GM12878 (cell line): ENCODE measurements around the gene PRLH. TPM values are rescaled to one million over a fixed set of nuclear protein-coding genes. Genes with fewer than 3 reads are reported as not detected.
A peak's percentile ranks its signal among the peaks of the same experiment; 100 is the strongest.

ENCODE experiments used
- ATAC-seq: fragments of 200-7000 bp; cut with Tn5 transposase; 3 replicates; pipeline ENCODE4 v1.9.1; 2020; ENCODE audit warnings: mild to moderate bottlenecking, moderate library complexity
- BruUV-seq: library from RNA; stranded (reverse); fragments of 400-500 nt; replicated peaks from 2 replicates; lab custom pipeline; 2021; lab: Mats Ljungman, UMichigan
- CTCF ChIA-PET: fragments of 300-600 bp; sonication (Branson Sonifier 250); formaldehyde crosslinking; extraction: SDS; loops from one replicate; lab custom pipeline; 2021; ENCODE audit warnings: inconsistent platforms; lab: Yijun Ruan, JAX
- POLR2A ChIA-PET: fragments of 350-600 bp; formaldehyde crosslinking; extraction: SDS; loops from one replicate; lab custom pipeline; 2021; ENCODE audit warnings: inconsistent platforms; lab: Charles Lee
- RAD21 ChIA-PET: fragments of 300-600 bp; sonication (Branson Sonifier 250); formaldehyde crosslinking; loops from one replicate; lab custom pipeline; 2023; ENCODE audit warnings: antibody characterized with exemption; ENCODE audit not compliant: unreplicated experiment; lab: Charles Lee
- SMC1A ChIA-PET: fragments of 300-600 bp; sonication (Branson Sonifier 250); formaldehyde crosslinking; loops from one replicate; lab custom pipeline; 2023; ENCODE audit not compliant: unreplicated experiment, uncharacterized antibody; lab: Charles Lee
- DNase-seq: peaks from one replicate; pipeline ENCODE4 v3.0.0-alpha.2; 2011; ENCODE audit warnings: low read depth, low spot score
- FAIRE-seq: peaks from 3 replicates; lab custom pipeline; 2011; peaks lifted over from hg19 to GRCh38; lab: Jason Lieb, UNC
- H2AFZ ChIP-seq: 2 replicates; pipeline ENCODE4 v1.6.0; 2011; ENCODE audit warnings: low read depth, low read length, control low read depth; ENCODE audit not compliant: control insufficient read depth
- H3K27ac ChIP-seq: 2 replicates; pipeline ENCODE4 v1.5.1; 2011; ENCODE audit warnings: control low read depth; ENCODE audit not compliant: control insufficient read depth, insufficient read depth
- H3K27me3 ChIP-seq, 2 experiments: replicated peaks in 1 of 2; 2 replicates each; pipeline versions ENCODE4 v1.6.0 to v1.6.1; 2011; ENCODE audit warnings: low read length in 1 of 2; ENCODE audit not compliant: control insufficient read depth in 2 of 2, insufficient read depth in 2 of 2
- H3K36me3 ChIP-seq, 2 experiments: 2 replicates each; pipeline ENCODE4 v1.5.1; 2011; ENCODE audit warnings: low read length in 1 of 2; ENCODE audit not compliant: control insufficient read depth in 2 of 2, insufficient read depth in 2 of 2
- H3K4me1 ChIP-seq: 2 replicates; pipeline ENCODE4 v1.6.1; 2011; ENCODE audit warnings: mild to moderate bottlenecking, low read length, moderate library complexity, mixed read lengths; ENCODE audit not compliant: control insufficient read depth, insufficient read depth
- H3K4me2 ChIP-seq: 2 replicates; pipeline ENCODE4 v1.6.0; 2011; ENCODE audit warnings: control low read depth; ENCODE audit not compliant: control insufficient read depth, insufficient read depth
- H3K4me3 ChIP-seq: fragments of 200-600 bp; sonication (generic); 2 replicates; pipeline ENCODE4 v1.5.1; 2016
- H3K79me2 ChIP-seq: 2 replicates; pipeline ENCODE4 v1.6.0; 2011; ENCODE audit warnings: low read length; ENCODE audit not compliant: control insufficient read depth, insufficient read depth
- H3K9ac ChIP-seq: 2 replicates; pipeline ENCODE4 v1.8.0; 2011; ENCODE audit warnings: low read length, control low read depth, mixed read lengths; ENCODE audit not compliant: control insufficient read depth, insufficient read depth
- H3K9me3 ChIP-seq: replicated peaks from 3 replicates; pipeline ENCODE4 v1.5.1; 2011; ENCODE audit warnings: mild to moderate bottlenecking, low read length; ENCODE audit not compliant: control insufficient read depth, insufficient read depth
- H4K20me1 ChIP-seq: 2 replicates; pipeline ENCODE4 v1.6.0; 2011; ENCODE audit not compliant: control insufficient read depth, insufficient read depth
- ASH2L ChIP-seq: fragments of 300-600, 200-600 bp; sonication (generic); IDR thresholded peaks from 2 replicates; pipeline ENCODE4 v1.6.1; 2017; ENCODE audit warnings: low read depth, mild to moderate bottlenecking, borderline replicate concordance
- BCL3 ChIP-seq: IDR thresholded peaks from 2 replicates; pipeline ENCODE4 v1.6.1; 2011; ENCODE audit warnings: borderline replicate concordance, low read depth, mild to moderate bottlenecking, moderate library complexity, low read length; ENCODE audit not compliant: insufficient read depth, poor library complexity, severe bottlenecking
- EP300 ChIP-seq, 2 experiments: fragments of 150-350 bp in 1 of 2; IDR thresholded peaks; 2 replicates each; pipeline ENCODE4 v1.6.1; 2011 to 2012; ENCODE audit warnings: low read depth in 2 of 2, low read length in 2 of 2, borderline replicate concordance in 1 of 2, improper control_type of control experiment in 1 of 2, inconsistent platforms in 1 of 2; ENCODE audit not compliant: control insufficient read depth in 1 of 2
- ETV6 ChIP-seq, 2 experiments: fragments of 450-650 bp in 1 of 2; IDR thresholded peaks in 1 of 2; conservative IDR thresholded peaks in 1 of 2; 2 replicates each; pipeline ENCODE4 v1.6.1; 2014; ENCODE audit warnings: antibody characterized with exemption in 1 of 2, borderline replicate concordance in 1 of 2, low read depth in 1 of 2, mild to moderate bottlenecking in 1 of 2, moderate library complexity in 1 of 2
- EZH2 ChIP-seq: IDR thresholded peaks from 2 replicates; pipeline ENCODE4 v1.6.1; 2012; ENCODE audit warnings: low read depth, mild to moderate bottlenecking, control low read depth, inconsistent platforms, low read length, borderline replicate concordance; ENCODE audit not compliant: control insufficient read depth
- GABPA ChIP-seq: IDR thresholded peaks from 2 replicates; pipeline ENCODE4 v1.6.1; 2014; ENCODE audit warnings: antibody characterized with exemption, low read depth, mild to moderate bottlenecking, inconsistent platforms
- TCF12 ChIP-seq: IDR thresholded peaks from 2 replicates; pipeline ENCODE4 v1.6.1; 2011; ENCODE audit warnings: low read depth, mild to moderate bottlenecking, low read length
- USF2 ChIP-seq: IDR thresholded peaks from 2 replicates; pipeline ENCODE4 v1.6.1; 2011; ENCODE audit warnings: low read depth, low read length, improper control_type of control experiment, borderline replicate concordance
- WGBS: methylation state at CpG from one replicate; pipeline ENCODE4 v1.1.6; 2016; ENCODE audit warnings: low lambda C conversion rate; ENCODE audit not compliant: insufficient replicate concordance, insufficient coverage; ENCODE audit errors: missing lambda C conversion rate; 5-methylcytosine and 5-hydroxymethylcytosine counted together
- in situ Hi-C: fragments of 300-500 bp; cut with MboI; formaldehyde crosslinking; loops from 9 replicates; pipeline ENCODE4 v1.14.3; 2018; ENCODE audit warnings: mixed read lengths
- intact Hi-C: fragments of 100-400 bp; cut with micrococcal nuclease; formaldehyde crosslinking; loops from one replicate; pipeline ENCODE4 v1.14.2; 2022; ENCODE audit not compliant: unreplicated experiment
- polyA plus RNA-seq, 11 experiments: library from polyadenylated mRNA; depleted of rRNA in 4 of 11; unstranded in 6 of 11; stranded (reverse) in 5 of 11; fragments of >200 nt; fragmentation: Nextera tagmentation in 4 of 11; fragmentation: Illumina TruSeq in 1 of 11; extraction: Ambion mirVana in 4 of 11; extraction: Trizol in 1 of 11; gene quantifications; 1 replicate in 1 of 11; 2 replicates in 10 of 11; pipeline versions ENCODE4 v1.2.1 to v1.2.3, GENCODE V29; 2011 to 2016; ENCODE audit warnings: inconsistent platforms in 2 of 11, missing spikeins in 2 of 11, low read depth in 1 of 11
- total RNA-seq, 4 experiments: library from RNA; depleted of rRNA in 3 of 4; stranded (reverse); fragments of >200 nt in 3 of 4; fragmentation: Illumina TruSeq in 1 of 4; extraction: Trizol in 1 of 4; gene quantifications; 2 replicates each; pipeline versions ENCODE4 v1.2.1 to v1.2.3, GENCODE V29; 2013 to 2021
- TF ChIP-seq, protein P1 (sequence below), 3 experiments: IDR thresholded peaks in 2 of 3; conservative IDR thresholded peaks in 1 of 3; 2 replicates each; pipeline ENCODE4 v1.5.1; 2011; ENCODE audit warnings: low read depth in 3 of 3, low read length in 3 of 3, mild to moderate bottlenecking in 3 of 3, control low read depth in 2 of 3, moderate library complexity in 2 of 3, inconsistent platforms in 1 of 3, mixed read lengths in 1 of 3; ENCODE audit not compliant: control insufficient read depth in 2 of 3, insufficient read depth in 1 of 3; ENCODE audit errors: extremely low read depth in 1 of 3
- TF ChIP-seq, protein P2 (sequence below): fragments of 450-650 bp; IDR thresholded peaks from 2 replicates; pipeline ENCODE4 v1.6.1; 2017; ENCODE audit warnings: mild to moderate bottlenecking, low read depth, inconsistent platforms; ENCODE audit not compliant: poor library complexity, severe bottlenecking

PRLH gene
- total and polyA plus RNA-seq, 10 of the 15 experiments (the other 5 are each of a cell fraction or from before 2014, with no cell fraction given) = not detected

- TF ChIP-seq, protein P1, sequence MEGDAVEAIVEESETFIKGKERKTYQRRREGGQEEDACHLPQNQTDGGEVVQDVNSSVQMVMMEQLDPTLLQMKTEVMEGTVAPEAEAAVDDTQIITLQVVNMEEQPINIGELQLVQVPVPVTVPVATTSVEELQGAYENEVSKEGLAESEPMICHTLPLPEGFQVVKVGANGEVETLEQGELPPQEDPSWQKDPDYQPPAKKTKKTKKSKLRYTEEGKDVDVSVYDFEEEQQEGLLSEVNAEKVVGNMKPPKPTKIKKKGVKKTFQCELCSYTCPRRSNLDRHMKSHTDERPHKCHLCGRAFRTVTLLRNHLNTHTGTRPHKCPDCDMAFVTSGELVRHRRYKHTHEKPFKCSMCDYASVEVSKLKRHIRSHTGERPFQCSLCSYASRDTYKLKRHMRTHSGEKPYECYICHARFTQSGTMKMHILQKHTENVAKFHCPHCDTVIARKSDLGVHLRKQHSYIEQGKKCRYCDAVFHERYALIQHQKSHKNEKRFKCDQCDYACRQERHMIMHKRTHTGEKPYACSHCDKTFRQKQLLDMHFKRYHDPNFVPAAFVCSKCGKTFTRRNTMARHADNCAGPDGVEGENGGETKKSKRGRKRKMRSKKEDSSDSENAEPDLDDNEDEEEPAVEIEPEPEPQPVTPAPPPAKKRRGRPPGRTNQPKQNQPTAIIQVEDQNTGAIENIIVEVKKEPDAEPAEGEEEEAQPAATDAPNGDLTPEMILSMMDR (IDR thresholded peaks at IDR 0.05 in 2 of 3, conservative IDR thresholded peaks at IDR 0.05 in 1 of 3; ENCODE audit: control insufficient read depth in 2 of 3, extremely low read depth in 1 of 3, insufficient read depth in 1 of 3, low read depth in 3 of 3, low read length in 3 of 3) = peak; percentile 94 to 99 (median 95); a peak in 5 of 6 replicates
- TF ChIP-seq EZH2 (no peak), USF2 (no peak), EP300 (IDR thresholded peaks at IDR 0.05; ENCODE audit: borderline replicate concordance in 1 of 2, control insufficient read depth in 1 of 2, low read depth in 2 of 2, low read length in 2 of 2) (no peak)
Observed at GRCh38 chr2:237572021-237572741, 5.8 kb downstream of the PRLH start (continued).

DNA sequence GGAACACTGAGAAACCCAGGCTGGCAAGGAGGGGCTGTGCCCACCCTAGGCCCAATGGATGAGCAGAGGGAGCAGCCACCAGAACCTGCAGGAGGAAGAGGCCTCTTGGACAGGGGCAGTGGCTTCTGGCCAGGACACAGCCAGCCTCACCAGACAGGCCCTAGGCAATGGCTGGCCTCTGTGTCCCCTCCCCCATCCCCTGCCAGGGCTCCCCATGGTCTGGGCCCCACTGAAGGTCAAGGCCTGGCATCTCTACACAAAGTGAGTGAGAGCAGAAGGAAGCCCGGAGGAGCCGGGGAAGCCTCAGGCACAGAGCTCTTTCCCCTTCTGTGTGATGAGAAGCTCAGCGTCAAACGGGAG, 6.3 kb downstream of the PRLH start:
- WGBS = 48% methylated on average over 4 of the region's 4 CpGs
- in situ Hi-C loops (loop anchor here (5.0 kb wide), 2 partner anchors 60 to 415 kb away; no protein-coding TSS in a partner anchor), intact Hi-C loops (loop anchor here (1.0 to 5.0 kb wide), 4 partner anchors 60 to 418 kb away; no protein-coding TSS in a partner anchor)
- Histone ChIP-seq H3K27ac (no peak overlapping the region), H3K4me3 (no peak overlapping the region), H3K4me2 (no peak overlapping the region), H3K4me1 (no peaks in the 10 kb centered on the region), H3K9ac (no peak overlapping the region), H3K36me3 (no peaks in the 10 kb centered on the region), H2AFZ (no peak overlapping the region), H3K9me3 (no peaks in the 10 kb centered on the region; the same call in 2 of the 3 replicates), H3K27me3 (peaks cover 0 to 2% of the 10 kb centered on the region in 2 experiments; a peak in 1 of 4 replicates), H4K20me1 (no peaks in the 10 kb centered on the region), H3K79me2 (no peaks in the 10 kb centered on the region)
- ChIA-PET RAD21 (interaction anchor here (0.7 to 7.4 kb wide), 16 partner anchors 8 to 453 kb away, joined by 3 to 300 read pairs (median 6); no protein-coding TSS in a partner anchor), POLR2A (interaction anchor here (2.3 kb wide), 1 partner anchor 60 kb away, joined by 11 read pairs; no protein-coding TSS in a partner anchor), SMC1A (interaction anchor here (0.6 to 7.1 kb wide), 21 partner anchors 9 to 180 kb away, joined by 3 to 190 read pairs (median 4); no protein-coding TSS in a partner anchor), CTCF (interaction anchor here (0.7 to 6.7 kb wide), 32 partner anchors 10 to 451 kb away, joined by 3 to 364 read pairs (median 8); partner anchors contain the start of gene RAB17)
- FAIRE-seq = no peak
- no peak for ATAC-seq
- BruUV-seq = no TSS peak
- no peak for DNase-seq
- TF ChIP-seq TCF12 (no peak), ASH2L (no peak), BCL3 (no peak), GABPA (no peak), ETV6 (conservative IDR thresholded peaks at IDR 0.05 in 1 of 2, IDR thresholded peaks at IDR 0.05 in 1 of 2; ENCODE audit: borderline replicate concordance in 1 of 2, low read depth in 1 of 2) (no peak)
- TF ChIP-seq, protein P2, sequence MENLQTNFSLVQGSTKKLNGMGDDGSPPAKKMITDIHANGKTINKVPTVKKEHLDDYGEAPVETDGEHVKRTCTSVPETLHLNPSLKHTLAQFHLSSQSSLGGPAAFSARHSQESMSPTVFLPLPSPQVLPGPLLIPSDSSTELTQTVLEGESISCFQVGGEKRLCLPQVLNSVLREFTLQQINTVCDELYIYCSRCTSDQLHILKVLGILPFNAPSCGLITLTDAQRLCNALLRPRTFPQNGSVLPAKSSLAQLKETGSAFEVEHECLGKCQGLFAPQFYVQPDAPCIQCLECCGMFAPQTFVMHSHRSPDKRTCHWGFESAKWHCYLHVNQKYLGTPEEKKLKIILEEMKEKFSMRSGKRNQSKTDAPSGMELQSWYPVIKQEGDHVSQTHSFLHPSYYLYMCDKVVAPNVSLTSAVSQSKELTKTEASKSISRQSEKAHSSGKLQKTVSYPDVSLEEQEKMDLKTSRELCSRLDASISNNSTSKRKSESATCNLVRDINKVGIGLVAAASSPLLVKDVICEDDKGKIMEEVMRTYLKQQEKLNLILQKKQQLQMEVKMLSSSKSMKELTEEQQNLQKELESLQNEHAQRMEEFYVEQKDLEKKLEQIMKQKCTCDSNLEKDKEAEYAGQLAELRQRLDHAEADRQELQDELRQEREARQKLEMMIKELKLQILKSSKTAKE = no peak
